CD4-positive, alpha-beta T cell treated with Interleukin-6 at 100 ng/mL for 8 hours (primary cell): ENCODE results near the gene SAA1.
"Not testable (repeated sequence)": the region's sequence is repeated elsewhere in the genome, so short reads cannot be mapped to it uniquely, and the experiment has no call there.

Source experiments
- DNase-seq: peaks from one replicate; pipeline ENCODE4 v3.0.0-alpha.2; 2020; ENCODE audit warnings: mixed read lengths, low spot score

Gene SAA1

DNA sequence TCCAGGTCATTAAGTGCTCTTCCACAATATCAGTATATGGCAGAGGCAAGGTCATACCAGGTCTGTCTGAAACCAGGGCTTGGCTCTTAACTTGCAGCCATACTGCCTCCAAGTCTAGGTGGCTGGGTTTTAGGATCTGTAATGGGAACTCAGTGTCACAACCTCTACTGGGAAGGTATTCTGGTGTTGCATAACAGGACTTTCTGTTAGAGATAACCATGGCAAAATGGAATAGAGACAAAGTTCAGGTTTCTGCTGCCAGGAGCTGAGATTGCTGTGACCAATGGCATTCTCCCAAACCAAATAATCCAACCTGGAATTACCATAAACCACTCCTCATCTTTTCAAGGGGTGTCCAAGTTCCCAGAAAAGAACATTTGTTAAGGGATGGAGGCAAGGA lies 6.8 kb upstream of the SAA1 start:
- no peak for DNase-seq

DNA sequence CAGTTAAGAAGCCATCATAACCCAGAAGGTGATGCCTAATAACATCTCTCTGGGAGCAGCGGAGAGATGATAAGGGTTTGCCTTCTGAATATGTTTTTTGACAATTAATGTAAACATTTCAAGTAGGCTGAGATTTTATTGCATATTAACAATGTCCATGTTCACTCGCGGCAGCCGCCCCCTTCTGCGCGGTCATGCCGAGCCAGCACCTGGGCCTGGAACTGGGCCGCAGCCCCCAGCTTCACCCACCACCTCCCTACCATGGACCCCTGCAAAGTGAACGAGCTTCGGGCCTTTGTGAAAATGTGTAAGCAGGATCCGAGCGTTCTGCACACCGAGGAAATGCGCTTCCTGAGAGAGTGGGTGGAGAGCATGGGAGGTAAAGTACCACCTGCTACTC lies 4.3 kb upstream of the SAA1 start:
- DNase-seq = no peak

DNA sequence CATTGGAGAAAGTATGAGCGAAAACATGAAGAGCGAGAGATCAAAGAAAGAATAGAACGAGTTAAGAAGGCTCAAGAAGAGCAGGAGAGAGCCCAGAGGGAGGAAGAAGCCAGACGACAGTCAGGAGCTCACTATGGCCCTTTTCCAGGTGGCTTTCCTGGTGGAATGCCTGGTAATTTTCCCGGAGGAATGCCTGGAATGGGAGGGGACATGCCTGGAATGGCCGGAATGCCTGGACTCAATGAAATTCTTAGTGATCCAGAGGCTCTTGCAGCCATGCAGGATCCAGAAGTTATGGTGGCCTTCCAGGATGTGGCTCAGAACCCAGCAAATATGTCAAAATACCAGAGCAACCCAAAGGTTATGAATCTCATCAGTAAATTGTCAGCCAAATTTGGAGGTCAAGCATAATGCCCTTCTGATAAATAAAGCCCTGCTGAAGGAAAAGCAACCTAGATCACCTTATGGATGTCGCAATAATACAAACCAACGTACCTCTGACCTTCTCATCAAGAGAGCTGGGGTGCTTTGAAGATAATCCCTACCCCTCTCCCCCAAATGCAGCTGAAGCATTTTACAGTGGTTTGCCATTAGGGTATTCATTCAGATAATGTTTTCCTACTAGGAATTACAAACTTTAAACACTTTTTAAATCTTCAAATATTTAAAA lies 3.2 kb upstream of the SAA1 start:
- DNase-seq = not testable (repeated sequence)

DNA sequence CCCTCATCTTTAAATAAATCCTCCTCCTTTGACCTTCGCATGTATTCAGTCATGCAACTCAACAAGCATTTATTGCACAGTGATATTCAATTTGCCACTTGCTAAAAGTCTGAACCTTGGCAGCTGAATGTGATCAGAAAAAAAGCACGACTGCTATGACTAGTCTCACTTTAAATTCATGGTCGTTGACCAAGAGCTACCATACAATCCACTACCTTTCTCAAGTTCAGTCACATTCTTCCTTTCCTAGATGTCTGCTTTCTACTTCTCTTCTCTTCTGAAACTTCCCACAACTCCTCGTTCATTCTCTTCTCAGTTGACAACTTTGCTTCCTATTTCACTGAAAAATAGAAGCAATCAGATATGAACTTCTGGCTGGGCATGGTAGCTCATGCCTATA lies 2.0 kb upstream of the SAA1 start:
- no peak for DNase-seq

DNA sequence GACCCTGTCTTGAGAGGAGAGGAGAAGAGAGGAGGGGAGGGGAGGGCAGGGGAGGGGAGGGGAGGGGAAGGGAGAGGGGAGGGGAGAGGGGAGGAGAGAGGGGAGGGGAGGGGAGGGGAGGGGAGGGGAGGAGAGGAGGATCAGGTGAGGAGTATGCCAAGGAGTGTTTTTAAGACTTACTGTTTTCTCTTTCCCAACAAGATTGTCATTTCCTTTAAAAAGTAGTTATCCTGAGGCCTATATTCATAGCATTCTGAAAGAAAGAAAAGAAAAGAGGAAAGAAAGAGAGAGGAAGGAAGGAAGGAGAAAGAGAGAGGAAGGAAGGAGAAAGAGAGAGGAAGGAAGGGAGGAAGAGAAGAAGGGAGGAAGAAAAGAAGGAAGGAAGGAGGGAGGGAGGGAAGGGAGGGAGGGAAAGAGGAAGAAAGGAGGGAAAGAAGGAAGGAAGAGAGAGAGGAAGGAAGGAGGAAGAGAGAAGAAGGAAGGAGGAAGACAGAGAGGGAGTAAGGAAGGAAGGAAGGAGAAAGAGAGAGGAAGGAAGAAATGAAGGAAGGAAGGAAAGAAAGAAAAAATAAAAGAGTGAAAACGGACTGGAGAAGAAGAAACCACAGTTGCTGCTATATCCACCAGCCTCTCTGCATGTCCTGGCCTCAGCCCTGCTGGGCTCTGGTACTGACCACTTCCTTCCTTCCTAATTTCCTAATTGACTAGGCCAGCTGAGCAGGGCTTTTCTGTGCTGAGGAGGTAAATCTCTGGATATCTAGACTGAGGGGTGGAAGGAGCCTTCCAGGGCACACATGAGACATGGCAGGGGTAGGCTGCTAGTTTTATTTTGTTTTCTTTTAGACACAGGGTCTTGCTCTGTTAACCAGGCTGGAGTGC lies 1.1 kb upstream of the SAA1 start:
- no peak for DNase-seq

DNA sequence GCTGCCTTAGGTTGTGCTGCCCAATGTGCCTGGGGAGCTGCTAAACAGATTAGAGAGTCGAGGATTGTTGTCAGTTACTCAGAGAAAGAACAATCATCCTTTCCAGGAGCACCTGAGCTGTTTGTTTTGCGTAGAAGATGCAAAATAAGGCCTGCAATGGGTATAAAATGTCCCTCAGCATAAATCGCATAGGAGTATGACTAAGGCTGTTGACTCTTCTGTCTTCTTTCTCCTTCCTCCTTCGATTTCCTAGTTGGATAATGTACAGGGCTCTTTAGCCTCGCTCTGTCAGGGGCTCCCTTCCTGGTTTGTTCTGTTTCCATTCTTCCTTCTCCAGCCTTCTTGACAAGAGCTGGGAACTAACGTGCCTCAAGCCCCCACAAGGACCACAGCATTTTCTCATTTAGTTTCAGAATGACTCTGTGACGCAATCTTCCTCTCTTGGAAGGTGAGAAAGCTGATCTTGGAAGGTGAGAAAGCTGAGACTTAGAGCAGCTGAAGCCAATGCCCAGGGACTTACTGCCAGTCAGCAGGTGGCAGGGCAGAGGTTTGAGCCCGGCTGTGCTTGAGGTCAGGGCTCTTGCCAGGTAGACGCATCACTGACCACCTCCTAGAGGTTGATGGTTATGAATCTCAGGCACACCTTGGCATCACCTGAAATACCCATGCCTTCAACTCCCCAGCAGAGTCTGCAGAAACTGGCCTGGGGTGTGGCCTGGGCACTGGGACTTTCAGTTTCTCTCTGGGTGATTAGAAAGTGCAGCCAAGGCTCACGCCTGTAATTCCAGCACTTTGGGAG lies 1.5 kb downstream of the SAA1 start:
- DNase-seq = not testable (repeated sequence)

DNA sequence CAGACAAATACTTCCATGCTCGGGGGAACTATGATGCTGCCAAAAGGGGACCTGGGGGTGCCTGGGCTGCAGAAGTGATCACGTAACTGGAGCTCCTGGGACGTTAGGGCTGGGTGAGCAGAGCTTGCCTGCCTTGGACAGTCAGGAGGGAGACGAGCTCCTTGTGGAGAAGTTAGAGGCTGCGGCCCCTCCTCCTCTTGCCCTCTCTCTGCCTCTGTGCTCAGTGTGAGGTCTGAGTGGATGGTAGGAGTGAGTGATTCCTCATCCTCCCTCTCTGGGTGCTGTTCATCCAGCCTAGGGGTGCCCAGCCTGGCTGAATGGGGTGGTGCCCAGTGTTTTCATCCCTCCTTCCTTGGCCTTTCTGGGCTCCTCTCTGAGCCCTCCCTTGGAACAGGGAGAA lies 3.2 kb downstream of the SAA1 start:
- not testable (repeated sequence) for DNase-seq

DNA sequence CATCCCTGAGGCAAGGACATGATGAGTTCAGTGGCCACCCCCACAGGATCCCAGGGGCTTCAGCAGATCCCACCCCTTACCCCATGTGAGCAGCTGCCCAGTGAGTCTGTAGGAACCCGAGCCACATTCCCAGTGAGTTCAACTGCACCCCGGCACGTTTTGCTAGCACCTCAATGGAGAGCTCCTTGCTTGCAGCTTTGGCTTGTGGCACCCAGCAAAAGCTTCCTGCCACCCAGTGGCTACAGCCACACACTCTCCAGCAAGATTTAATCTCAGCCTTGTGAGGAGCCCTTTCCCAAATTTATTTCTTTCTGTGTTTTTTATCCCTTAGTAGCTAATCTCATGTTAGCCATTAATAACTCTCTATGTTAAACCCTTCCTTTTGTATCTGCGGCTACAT lies 4.0 kb downstream of the SAA1 start:
- DNase-seq = no peak

DNA sequence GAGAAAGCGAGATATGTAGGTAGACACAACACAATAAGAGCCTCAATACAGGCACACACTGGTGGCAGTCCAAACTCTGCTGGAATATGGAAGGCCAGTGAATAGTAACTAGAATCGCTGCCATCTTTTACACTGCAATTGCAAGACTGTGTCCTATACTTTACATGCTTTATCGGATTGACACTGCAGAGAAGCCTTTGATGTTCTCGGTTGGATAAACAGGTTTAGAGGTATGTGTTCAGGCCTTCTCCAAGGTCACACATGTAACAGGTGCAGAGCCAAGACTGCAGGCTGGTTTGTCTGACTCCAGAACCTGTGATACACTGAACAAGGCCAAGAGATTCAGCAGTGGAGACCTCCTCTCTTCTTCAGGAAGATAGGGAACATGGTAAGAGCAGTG lies 5.1 kb downstream of the SAA1 start:
- no peak for DNase-seq

DNA sequence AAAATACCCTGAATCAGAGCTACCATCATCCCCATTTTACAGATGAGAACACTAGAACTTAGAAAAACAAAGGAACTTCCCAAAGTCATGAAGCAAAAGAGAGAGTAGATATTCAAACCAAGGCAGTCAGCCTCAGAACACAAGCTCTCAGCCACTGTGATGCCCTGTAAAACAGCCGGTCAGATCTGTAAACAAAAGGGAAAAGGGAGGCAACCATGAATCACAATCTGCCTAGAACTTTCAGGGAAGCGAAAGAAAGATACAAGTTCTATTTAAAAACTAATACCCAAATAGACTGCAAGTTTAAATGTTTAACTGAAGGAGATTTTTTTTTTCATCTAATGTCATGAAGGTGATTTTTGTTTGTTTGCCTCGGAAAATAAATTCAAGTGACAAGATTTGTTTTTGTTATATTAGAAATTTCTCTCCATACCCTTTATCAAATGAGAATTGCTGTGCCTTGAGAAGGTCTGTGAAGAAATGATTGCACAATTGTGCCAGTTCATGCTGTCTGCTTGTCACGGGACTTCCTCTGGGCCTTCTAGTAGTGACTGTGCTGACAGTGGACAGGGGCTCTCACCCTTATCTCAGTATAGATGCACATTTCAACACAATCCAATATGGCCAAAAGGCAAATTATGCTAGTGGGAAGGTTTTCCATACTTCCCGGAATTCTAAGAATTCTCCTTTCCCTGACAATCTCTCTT lies 11.7 kb downstream of the SAA1 start:
- no peak for DNase-seq

DNA sequence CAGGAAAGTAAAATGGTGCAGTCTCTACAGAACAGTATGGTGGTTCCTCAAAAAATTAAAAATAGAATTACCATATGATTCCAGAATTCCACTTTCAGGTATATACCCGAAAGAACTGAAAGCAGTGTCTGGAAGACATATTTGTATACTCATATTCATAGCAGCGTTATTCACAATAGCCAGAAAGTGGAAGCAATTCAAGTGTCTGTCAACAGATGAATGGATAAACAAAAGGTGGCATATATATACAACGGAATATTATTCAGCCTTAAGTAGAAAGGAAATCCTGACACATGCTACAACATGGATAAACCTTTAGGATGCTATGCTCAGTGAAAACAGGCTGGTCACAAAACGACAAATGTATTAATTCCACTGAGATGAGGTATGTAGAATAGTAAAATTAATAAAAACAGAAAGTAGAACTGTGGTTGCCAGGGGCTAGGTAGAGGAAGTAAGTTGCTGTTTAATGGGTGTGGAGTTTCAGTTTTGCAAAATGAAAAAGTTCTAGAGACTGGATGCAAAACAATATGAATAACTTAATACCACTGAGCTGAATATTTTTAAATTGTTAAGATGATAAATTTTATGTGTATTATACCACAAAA lies 14.5 kb downstream of the SAA1 start:
- no peak for DNase-seq

DNA sequence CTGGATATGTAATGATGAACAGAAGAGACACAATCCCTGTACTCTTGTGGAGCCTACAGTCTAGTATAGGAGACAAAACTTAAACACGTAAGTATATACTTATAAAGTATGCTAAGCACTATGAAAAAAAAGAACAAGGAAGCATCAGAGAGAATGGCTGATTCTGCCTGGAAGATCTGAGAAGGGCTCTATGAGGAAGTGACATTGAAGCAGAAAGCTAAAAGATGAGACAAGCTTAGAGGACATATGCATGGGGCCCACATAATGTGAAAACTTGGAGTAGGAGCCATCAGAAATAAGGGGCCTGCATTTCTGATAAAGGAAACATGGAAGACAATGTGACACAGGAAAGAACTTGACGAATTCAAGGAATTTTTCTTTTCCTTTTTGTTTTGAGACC lies 16.6 kb downstream of the SAA1 start:
- no peak for DNase-seq

DNA sequence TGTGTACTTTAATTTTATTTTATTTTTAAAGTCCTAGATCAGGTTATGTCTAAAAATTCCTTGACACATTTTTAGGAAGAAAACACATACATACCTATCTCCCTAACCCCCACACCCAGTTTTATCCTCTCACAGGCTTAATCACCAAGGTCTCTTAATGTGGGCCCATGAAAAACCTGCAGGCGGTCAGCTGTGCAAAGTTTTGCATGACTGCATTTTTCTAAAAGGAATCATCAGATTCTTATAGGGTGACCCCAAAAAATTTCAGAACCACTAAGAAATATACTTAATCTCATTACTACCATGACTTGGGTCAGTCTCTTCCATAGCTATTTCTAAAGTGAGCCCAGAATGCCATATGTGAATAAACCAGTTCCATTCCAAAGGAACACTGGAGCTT lies 19.8 kb downstream of the SAA1 start:
- no peak for DNase-seq

DNA sequence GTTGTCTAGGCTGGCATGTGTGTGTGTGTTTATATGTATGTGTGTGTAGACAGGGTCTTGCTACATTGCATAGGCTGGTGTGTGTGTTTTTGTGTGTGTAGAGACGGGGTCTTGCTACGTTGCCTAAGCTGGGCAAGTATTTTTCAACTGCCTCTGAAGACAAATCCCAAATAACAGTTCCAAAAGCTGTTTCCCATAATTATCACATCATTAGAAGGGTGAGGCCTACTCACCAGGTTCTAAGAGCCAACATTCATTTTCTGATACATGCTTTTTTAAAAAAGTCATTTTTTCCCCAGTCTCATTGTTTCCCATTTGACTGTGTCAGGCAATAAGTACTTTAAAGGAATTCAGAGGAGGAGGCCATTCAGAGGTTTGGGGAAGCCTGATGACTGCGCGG lies 22.8 kb downstream of the SAA1 start:
- DNase-seq = no peak

DNA sequence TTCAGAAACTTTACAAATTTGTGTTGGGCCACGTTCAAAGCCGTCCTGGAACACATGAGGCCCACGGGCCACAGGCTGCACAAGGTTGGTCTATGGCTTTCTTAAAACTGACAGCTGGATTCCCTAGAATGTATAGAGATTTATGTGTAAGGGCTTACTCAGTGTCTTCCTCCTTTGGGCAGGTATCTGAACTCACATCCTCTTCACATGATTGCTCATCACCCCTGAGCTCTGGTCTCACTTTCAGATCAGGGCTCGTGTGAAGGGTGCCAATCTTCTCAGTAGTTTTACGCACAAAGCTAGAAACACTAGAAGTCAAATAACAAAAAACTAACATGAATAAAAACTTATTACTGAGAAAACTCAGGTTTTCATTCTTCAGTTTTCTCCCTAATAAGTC lies 28.8 kb downstream of the SAA1 start:
- no peak for DNase-seq

DNA sequence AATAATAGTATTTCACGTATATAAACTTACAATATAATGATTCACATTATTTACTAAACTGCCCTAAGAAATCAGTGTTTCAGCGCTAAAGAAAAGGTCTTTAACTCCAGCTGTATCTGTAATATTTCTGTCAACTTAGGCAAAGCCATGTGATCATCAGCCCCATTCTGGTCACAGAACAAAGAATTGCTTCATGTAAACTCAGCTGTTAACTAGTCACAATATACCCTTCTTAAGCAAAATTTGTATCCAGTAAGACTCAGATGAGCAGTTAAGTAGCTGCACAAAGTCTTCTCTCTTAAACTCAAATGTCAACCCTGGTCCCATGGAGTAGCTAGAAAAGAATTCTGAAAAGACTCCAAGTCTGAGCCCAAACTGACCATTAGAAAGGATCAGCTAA lies 29.3 kb downstream of the SAA1 start:
- no peak for DNase-seq

DNA sequence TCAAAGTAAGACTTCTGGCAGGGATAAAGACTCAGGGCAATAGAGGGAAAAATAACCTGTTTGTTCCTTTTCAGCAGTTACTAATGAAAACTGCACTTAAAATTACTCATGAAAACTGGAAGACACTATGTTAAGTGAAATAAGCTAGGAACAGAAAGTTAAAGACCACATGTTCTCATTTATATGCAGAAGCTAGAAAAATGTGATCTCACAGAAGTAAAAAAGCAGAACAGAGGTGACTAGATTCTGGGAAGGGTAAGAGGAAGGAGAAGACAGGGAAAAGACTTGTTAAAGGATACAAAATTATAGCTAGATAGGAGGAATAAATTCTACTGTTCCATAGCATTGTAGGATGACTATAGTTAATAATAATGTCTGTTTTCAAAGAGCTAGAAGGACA lies 33.7 kb downstream of the SAA1 start:
- no peak for DNase-seq

DNA sequence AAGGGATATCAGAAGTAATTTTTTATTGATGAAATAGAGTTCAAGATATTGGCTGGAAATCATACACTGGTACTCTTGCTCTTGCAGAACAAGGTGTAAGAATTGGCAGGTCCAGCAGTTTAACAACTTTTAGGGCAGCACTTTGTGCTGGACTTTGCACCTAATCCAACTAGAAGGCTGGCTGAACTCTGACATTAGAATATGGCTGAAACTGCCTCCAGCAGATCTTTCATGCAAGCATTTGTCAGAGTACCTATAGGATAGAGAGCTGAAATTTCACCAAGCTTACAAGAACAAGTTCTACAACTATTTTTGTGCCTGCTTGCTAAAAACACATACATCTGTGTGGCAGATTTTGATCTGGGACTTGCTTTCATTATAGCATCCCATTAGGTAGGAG lies 38.7 kb downstream of the SAA1 start:
- no peak for DNase-seq

DNA sequence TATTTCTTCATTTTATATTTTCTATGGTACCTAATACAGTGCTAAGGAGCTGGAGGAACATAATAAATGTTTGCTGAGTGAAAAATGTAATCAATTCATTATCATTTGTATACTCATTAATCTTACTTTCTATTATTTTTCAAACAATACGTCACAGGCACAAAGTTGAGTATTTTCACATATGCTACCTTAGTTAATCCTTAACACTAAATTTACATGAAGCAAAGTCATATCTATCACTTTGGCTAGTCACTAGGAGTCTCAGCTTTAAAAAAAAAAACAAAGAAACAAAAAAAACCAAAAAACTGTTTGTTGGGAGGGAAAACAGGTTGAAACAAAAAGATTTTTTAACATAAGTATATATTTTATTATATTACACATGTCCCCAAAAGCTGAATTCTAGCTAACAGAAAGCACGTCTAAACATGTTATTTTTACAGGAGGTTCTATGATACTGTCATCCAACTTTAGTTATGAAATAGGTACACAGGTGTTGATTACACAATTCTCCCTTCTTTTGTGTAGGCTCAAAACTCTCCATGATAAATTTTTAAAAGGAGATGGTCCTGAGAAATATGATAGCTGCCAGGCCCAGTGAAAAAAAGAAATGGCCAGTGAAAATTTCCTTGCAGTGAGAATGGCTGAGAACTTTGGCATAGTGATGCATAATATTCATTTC lies 41.5 kb downstream of the SAA1 start:
- DNase-seq = no peak

DNA sequence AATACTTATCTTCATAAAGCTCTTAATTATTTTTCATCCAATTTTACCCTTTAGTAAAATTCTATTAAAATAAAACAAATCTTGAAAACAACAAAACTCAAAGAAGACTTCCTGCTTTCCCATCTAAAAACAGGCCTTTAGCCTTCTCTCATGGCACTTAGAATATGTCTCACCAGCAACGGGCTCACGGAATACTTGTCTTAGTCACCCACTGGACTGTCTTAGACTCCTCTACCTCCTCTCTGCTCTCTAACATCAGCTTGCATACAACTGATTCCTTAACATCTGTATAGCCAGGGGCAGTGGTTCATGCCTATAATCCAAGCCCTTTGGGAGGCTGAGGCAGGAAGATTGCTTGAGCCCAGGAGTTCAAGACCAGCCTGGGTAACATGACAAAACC lies 42.2 kb downstream of the SAA1 start:
- DNase-seq = no peak

DNA sequence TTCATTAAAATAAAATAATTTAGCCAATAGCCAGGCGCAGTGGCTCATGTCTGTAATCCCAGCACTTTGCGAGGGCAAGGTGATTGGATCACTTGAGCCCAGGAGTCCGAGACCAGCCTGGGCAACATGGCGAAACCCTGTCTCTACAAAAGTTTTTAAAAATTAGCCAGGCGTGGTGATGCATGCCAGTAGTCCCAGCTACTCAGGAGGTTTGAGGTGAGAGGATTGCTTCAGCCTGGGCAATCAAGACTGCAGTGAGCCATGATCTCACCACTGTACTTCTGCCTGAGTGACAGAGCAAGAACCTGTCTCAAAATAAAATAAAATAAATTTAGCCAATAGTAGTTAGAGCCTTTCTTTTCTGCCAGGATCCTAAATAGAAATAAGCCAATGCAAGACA lies 43.6 kb downstream of the SAA1 start:
- DNase-seq = no peak
